GM12891 (cell line): ENCODE data around the gene RAB11FIP3.

Experiments used
- PAX5 ChIP-seq: IDR thresholded peaks from 2 replicates; pipeline ENCODE4 v1.6.1; 2011; ENCODE audit warnings: low read length, moderate library complexity, mild to moderate bottlenecking; ENCODE audit not compliant: insufficient read depth, severe bottlenecking
- POLR2A ChIP-seq: IDR thresholded peaks from 2 replicates; pipeline ENCODE4 v1.6.1; 2011; ENCODE audit warnings: low read depth, low read length, control low read depth
- POLR2AphosphoS5 ChIP-seq: IDR thresholded peaks from 2 replicates; pipeline ENCODE4 v1.6.1; 2011; ENCODE audit warnings: low read depth, low read length, control low read depth
- SPI1 ChIP-seq: IDR thresholded peaks from 2 replicates; pipeline ENCODE4 v1.6.1; 2011; ENCODE audit warnings: low read depth, low read length, control low read depth
- TAF1 ChIP-seq: IDR thresholded peaks from 2 replicates; pipeline ENCODE4 v1.6.1; 2011; ENCODE audit warnings: low read depth, low read length, control low read depth

- no peak for TF ChIP-seq TAF1
- TF ChIP-seq POLR2A, result no peak
- no peak for TF ChIP-seq POLR2AphosphoS5
- TF ChIP-seq SPI1, result no peak
- TF ChIP-seq PAX5, result no peak
Observed at GRCh38 chr16:497258-497657, 71.8 kb downstream of the RAB11FIP3 start.
